ENCODE results near the gene GBP4.

The GBP4 gene

GRCh38 chr1:89133747-89134146 lies 65.0 kb downstream of the GBP4 start:
- no peak overlapping the region for H3K4me3 ChIP-seq (ENCODE audit: low read depth, low read length)
- no peak for DNase-seq (ENCODE audit: low read depth)
- no peak for TF ChIP-seq CTCF (IDR thresholded peaks at IDR 0.05; ENCODE audit: low read depth, low read length, missing control alignments)

Measured in GM12864 (cell line).